VCaP (cell line): ENCODE measurements around the gene RBFOX1.

Experiments used
- H3K27ac ChIP-seq: fragments of 450-650 bp; 2 replicates; pipeline ENCODE4 v1.5.1; 2017
- CTCF ChIP-seq: fragments of 450-650 bp; conservative IDR thresholded peaks from 2 replicates; pipeline ENCODE4 v1.5.1; 2017; ENCODE audit warnings: mild to moderate bottlenecking, moderate library complexity

RBFOX1 gene

GRCh38 chr16:7373776-7374175, 41.1 kb downstream of the RBFOX1 start:
- H3K27ac ChIP-seq = no peak overlapping the region
- no peak for TF ChIP-seq CTCF

- TF ChIP-seq CTCF = no peak
- H3K27ac ChIP-seq = no peak overlapping the region
Measured at GRCh38 chr16:7374614-7375174, 42.0 kb downstream of the RBFOX1 start.

- H3K27ac ChIP-seq = no peak overlapping the region
- no peak for TF ChIP-seq CTCF
Measured at GRCh38 chr16:7376227-7376626, 43.6 kb downstream of the RBFOX1 start.

- no peak for TF ChIP-seq CTCF
- H3K27ac ChIP-seq = no peak overlapping the region
Measured at GRCh38 chr16:7377231-7377630, 44.6 kb downstream of the RBFOX1 start.

- no peak overlapping the region for H3K27ac ChIP-seq
- no peak for TF ChIP-seq CTCF
Measured at GRCh38 chr16:7378024-7378695, 45.5 kb downstream of the RBFOX1 start.

GRCh38 chr16:7380441-7380840, 47.8 kb downstream of the RBFOX1 start:
- TF ChIP-seq CTCF = no peak
- no peak overlapping the region for H3K27ac ChIP-seq

- no peak overlapping the region for H3K27ac ChIP-seq
- no peak for TF ChIP-seq CTCF
Measured at GRCh38 chr16:7380911-7381310, 48.3 kb downstream of the RBFOX1 start.
